Neural cell (in vitro differentiated cells): ENCODE data around the gene EMC9.

Source experiments
- EZH2 ChIP-seq: fragments of 200-600, 300-800 bp; shearing (Covaris generic), sonication (generic); IDR thresholded peaks from 2 replicates; pipeline ENCODE4 v1.6.1; 2014; ENCODE audit warnings: antibody characterized with exemption, low read length, borderline replicate concordance, mild to moderate bottlenecking; ENCODE audit not compliant: insufficient read depth, poor library complexity, severe bottlenecking
- RAD21 ChIP-seq: fragments of 450-650 bp; conservative IDR thresholded peaks from 2 replicates; pipeline ENCODE4 v1.6.1; 2014; ENCODE audit warnings: antibody characterized with exemption, mild to moderate bottlenecking, moderate library complexity
- TF ChIP-seq, protein P1 (sequence below): fragments of 450-650 bp; IDR thresholded peaks from 2 replicates; pipeline ENCODE4 v1.5.1; 2014; ENCODE audit warnings: antibody characterized with exemption, mild to moderate bottlenecking, moderate library complexity; ENCODE audit not compliant: poor library complexity, severe bottlenecking
- TF ChIP-seq, protein P2 (sequence below): IDR thresholded peaks from 2 replicates; pipeline ENCODE4 v1.6.1; 2012; ENCODE audit warnings: borderline replicate concordance

DNA sequence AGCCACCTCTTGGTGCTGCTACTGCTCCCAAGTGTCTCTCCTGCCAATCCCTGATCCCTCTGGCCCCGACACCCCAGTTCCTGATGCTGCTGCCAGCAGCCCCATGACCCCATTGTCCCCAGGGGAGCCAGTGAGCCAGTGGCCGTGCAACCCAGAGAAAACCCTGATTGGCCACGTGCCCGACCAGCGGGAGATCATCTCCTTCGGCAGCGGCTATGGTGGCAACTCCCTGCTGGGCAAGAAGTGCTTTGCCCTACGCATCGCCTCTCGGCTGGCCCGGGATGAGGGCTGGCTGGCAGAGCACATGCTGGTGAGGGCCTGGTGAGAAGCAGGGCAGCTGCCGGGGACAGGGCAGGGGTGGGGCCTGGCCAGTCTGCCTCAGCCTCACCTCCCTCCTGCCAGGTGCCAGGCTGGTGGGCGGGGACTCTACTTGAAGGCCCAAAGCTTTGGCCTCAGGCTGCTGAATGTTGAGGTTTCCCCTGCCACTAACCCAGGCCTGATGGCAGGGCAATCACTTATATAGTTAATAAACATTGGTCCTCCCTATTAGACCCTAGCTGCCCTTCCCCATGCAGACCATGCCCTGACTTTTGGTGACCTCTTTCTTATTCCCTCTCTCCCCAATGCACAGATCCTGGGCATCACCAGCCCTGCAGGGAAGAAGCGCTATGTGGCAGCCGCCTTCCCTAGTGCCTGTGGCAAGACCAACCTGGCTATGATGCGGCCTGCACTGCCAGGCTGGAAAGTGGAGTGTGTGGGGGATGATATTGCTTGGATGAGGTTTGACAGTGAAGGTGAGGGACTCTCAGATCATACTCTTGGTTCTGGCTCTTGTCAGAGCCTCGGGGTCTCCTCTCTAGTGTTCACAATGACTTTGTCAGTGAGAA, 42.2 kb downstream of the EMC9 start:
- TF ChIP-seq RAD21 = no peak
- TF ChIP-seq, protein P1, sequence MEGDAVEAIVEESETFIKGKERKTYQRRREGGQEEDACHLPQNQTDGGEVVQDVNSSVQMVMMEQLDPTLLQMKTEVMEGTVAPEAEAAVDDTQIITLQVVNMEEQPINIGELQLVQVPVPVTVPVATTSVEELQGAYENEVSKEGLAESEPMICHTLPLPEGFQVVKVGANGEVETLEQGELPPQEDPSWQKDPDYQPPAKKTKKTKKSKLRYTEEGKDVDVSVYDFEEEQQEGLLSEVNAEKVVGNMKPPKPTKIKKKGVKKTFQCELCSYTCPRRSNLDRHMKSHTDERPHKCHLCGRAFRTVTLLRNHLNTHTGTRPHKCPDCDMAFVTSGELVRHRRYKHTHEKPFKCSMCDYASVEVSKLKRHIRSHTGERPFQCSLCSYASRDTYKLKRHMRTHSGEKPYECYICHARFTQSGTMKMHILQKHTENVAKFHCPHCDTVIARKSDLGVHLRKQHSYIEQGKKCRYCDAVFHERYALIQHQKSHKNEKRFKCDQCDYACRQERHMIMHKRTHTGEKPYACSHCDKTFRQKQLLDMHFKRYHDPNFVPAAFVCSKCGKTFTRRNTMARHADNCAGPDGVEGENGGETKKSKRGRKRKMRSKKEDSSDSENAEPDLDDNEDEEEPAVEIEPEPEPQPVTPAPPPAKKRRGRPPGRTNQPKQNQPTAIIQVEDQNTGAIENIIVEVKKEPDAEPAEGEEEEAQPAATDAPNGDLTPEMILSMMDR = no peak
- TF ChIP-seq, protein P2, sequence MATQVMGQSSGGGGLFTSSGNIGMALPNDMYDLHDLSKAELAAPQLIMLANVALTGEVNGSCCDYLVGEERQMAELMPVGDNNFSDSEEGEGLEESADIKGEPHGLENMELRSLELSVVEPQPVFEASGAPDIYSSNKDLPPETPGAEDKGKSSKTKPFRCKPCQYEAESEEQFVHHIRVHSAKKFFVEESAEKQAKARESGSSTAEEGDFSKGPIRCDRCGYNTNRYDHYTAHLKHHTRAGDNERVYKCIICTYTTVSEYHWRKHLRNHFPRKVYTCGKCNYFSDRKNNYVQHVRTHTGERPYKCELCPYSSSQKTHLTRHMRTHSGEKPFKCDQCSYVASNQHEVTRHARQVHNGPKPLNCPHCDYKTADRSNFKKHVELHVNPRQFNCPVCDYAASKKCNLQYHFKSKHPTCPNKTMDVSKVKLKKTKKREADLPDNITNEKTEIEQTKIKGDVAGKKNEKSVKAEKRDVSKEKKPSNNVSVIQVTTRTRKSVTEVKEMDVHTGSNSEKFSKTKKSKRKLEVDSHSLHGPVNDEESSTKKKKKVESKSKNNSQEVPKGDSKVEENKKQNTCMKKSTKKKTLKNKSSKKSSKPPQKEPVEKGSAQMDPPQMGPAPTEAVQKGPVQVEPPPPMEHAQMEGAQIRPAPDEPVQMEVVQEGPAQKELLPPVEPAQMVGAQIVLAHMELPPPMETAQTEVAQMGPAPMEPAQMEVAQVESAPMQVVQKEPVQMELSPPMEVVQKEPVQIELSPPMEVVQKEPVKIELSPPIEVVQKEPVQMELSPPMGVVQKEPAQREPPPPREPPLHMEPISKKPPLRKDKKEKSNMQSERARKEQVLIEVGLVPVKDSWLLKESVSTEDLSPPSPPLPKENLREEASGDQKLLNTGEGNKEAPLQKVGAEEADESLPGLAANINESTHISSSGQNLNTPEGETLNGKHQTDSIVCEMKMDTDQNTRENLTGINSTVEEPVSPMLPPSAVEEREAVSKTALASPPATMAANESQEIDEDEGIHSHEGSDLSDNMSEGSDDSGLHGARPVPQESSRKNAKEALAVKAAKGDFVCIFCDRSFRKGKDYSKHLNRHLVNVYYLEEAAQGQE = no peak
- TF ChIP-seq EZH2 = no peak
